ENCODE measurements around the gene MT1H. TPM values are rescaled to one million over a fixed set of nuclear protein-coding genes. Genes with fewer than 3 reads are reported as not detected.

The MT1H gene
- total and polyA plus RNA-seq, 2 of the 13 experiments (the other 11 are each of a cell fraction or from before 2014, with no cell fraction given), result 0.60 TPM; not detected in 1

- POLR2A ChIA-PET, result interaction anchor here (0.9 kb wide), 1 partner anchor 56 kb away, joined by 3 read pairs; no protein-coding TSS in a partner anchor
- Histone ChIP-seq H2AFZ (ENCODE audit: low read length) (no peak overlapping the region), H3K36me3 (replicated peaks in 1 of 2; ENCODE audit: control insufficient read depth in 1 of 2, insufficient read depth in 2 of 2, low read length in 2 of 2) (no peaks in the 10 kb centered on the region), H3K4me1 (ENCODE audit: insufficient read depth, low read length) (peaks cover 25% of the 10 kb centered on the region), H4K20me1 (ENCODE audit: insufficient read depth, low read length) (no peaks in the 10 kb centered on the region), H3K9ac (ENCODE audit: insufficient read depth, low read depth, low read length) (no peak overlapping the region), H3K27me3 (ENCODE audit: control insufficient read depth in 1 of 2, insufficient read depth in 2 of 2, low read length in 2 of 2) (no peaks in the 10 kb centered on the region; a peak in 1 of 5 replicates), H3K79me2 (ENCODE audit: insufficient read depth, low read length) (no peaks in the 10 kb centered on the region), H3K9me3 (ENCODE audit: low read length) (no peaks in the 10 kb centered on the region), H3K27ac (ENCODE audit: extremely low read length, insufficient read depth, low read length) (no peak overlapping the region), H3K4me2 (ENCODE audit: low read depth, low read length) (no peak overlapping the region), H3K4me3 (replicated peaks in 1 of 3; ENCODE audit: insufficient read depth in 1 of 3, low read depth in 2 of 3, low read length in 3 of 3) (no peak overlapping the region)
- ATAC-seq (no peak), DNase-seq (ENCODE audit: low spot score) (no peak), FAIRE-seq (no peak)
- in situ Hi-C loops (cut with HindIII; ENCODE audit: extremely low pct_ligation_motif_present, low pct_unique_long_range_greater_than_20kb), result no loop called here
- CTCF ChIA-PET (ENCODE audit: low intra/inter-chr PET ratio, low total read pairs), result no interaction called here
- BruUV-seq (replicated peaks), result no TSS peak
- intact Hi-C loops (cut with micrococcal nuclease; ENCODE audit: unreplicated experiment), result no loop called here
- TF ChIP-seq ZNF142 (CRISPR knock-in tag; IDR thresholded peaks at IDR 0.05) (no peak), ZNF235 (CRISPR knock-in tag; IDR thresholded peaks at IDR 0.05; ENCODE audit: borderline replicate concordance) (no peak), ZNF282 (IDR thresholded peaks at IDR 0.05; ENCODE audit: partially characterized antibody) (no peak), MBD4 (IDR thresholded peaks at IDR 0.05; ENCODE audit: borderline replicate concordance, low read length) (no peak), GATAD2A (CRISPR knock-in tag; IDR thresholded peaks at IDR 0.05) (no peak), ZNF251 (CRISPR knock-in tag; IDR thresholded peaks at IDR 0.05) (no peak), RFX1 (IDR thresholded peaks at IDR 0.05) (no peak), DRAP1 (CRISPR knock-in tag; IDR thresholded peaks at IDR 0.05) (no peak), ZBTB1 (CRISPR knock-in tag; IDR thresholded peaks at IDR 0.05; ENCODE audit: borderline replicate concordance) (no peak), SPEN (CRISPR knock-in tag; IDR thresholded peaks at IDR 0.05; ENCODE audit: low read depth) (no peak), FOXK1 (CRISPR knock-in tag; IDR thresholded peaks at IDR 0.05; ENCODE audit: borderline replicate concordance, low read depth) (no peak), ZFP36 (IDR thresholded peaks at IDR 0.05; ENCODE audit: borderline replicate concordance, low read depth, low read length, partially characterized antibody) (no peak), ZNF180 (CRISPR knock-in tag; IDR thresholded peaks at IDR 0.05; ENCODE audit: borderline replicate concordance, low read depth) (no peak)
- 76% methylated on average over 39 of the region's 48 CpGs for WGBS (ENCODE audit: low lambda C conversion rate)
These were observed 7.0 kb upstream of the MT1H start for GRCh38 chr16:56662357-56663354.

All from HepG2 (cell line).